Calu3 (cell line): ENCODE data around the gene CHPF. TPM values are rescaled to one million over a fixed set of nuclear protein-coding genes. Genes with fewer than 3 reads are reported as not detected.

ENCODE experiments used
- BruUV-seq: library from RNA; stranded (reverse); fragments of 400-500 nt; replicated peaks from 2 replicates; lab custom pipeline; 2021; lab: Mats Ljungman, UMichigan
- CTCF ChIA-PET: fragments of 300-600 bp; sonication (Branson Sonifier 250); formaldehyde crosslinking; loops from one replicate; lab custom pipeline; 2022; ENCODE audit warnings: antibody characterized with exemption; lab: Charles Lee
- DNase-seq: peaks from one replicate; pipeline ENCODE4 v3.0.0; 2022
- H3K27ac Mint-ChIP-seq: one replicate; pipeline ENCODE4 v1.8.0; 2022; ENCODE audit warnings: mixed read lengths; ENCODE audit not compliant: unreplicated experiment
- H3K27me3 Mint-ChIP-seq: one replicate; pipeline ENCODE4 v1.8.0; 2022; ENCODE audit warnings: mixed read lengths; ENCODE audit not compliant: unreplicated experiment
- H3K36me3 Mint-ChIP-seq: one replicate; pipeline ENCODE4 v1.8.0; 2022; ENCODE audit warnings: mild to moderate bottlenecking, moderate library complexity, mixed read lengths; ENCODE audit not compliant: insufficient read depth, unreplicated experiment
- H3K4me1 Mint-ChIP-seq: one replicate; pipeline ENCODE4 v1.8.0; 2022; ENCODE audit warnings: mild to moderate bottlenecking, low read depth, mixed read lengths; ENCODE audit not compliant: unreplicated experiment
- H3K4me3 Mint-ChIP-seq: one replicate; pipeline ENCODE4 v1.8.0; 2022; ENCODE audit warnings: mild to moderate bottlenecking, low read depth, moderate library complexity, mixed read lengths; ENCODE audit not compliant: unreplicated experiment
- H3K9me3 Mint-ChIP-seq: one replicate; pipeline ENCODE4 v1.8.0; 2022; ENCODE audit warnings: low read depth, mixed read lengths; ENCODE audit not compliant: unreplicated experiment
- CTCF ChIP-seq: fragments of 200-600 bp; IDR thresholded peaks from one replicate; pipeline ENCODE4 v1.8.0; 2022; ENCODE audit warnings: antibody characterized with exemption; ENCODE audit not compliant: unreplicated experiment
- intact Hi-C: fragments of 100-400 bp; cut with micrococcal nuclease; formaldehyde crosslinking; loops from one replicate; pipeline ENCODE4 v1.10.0; 2022; ENCODE audit not compliant: unreplicated experiment
- total RNA-seq: library from RNA; stranded (reverse); gene quantifications from 2 replicates; pipeline ENCODE4 v1.2.3, GENCODE V29; 2022

Gene CHPF
- total RNA-seq, 1 experiment from 2014 or later: 141 TPM

GRCh38 chr2:219520079-219520478 is 23.5 kb downstream of the CHPF start:
- CTCF ChIA-PET: interaction anchor here (0.7 to 1.9 kb wide), 10 partner anchors 8 to 132 kb away, joined by 3 to 11 read pairs (median 3); partner anchors contain the start of genes DNPEP and GMPPA
- Mint-ChIP-seq H3K4me1 (peaks cover 14% of the 10 kb centered on the region), H3K36me3 (no peaks in the 10 kb centered on the region), H3K27ac (no peak overlapping the region), H3K4me3 (no peak overlapping the region), H3K27me3 (peaks cover 77% of the 10 kb centered on the region), H3K9me3 (no peaks in the 10 kb centered on the region)
- DNase-seq: no peak
- intact Hi-C loops: loop anchor here (5.0 kb wide), 1 partner anchor 43 kb away; no protein-coding TSS in a partner anchor
- BruUV-seq: no TSS peak
- TF ChIP-seq CTCF: no peak

- DNase-seq: no peak
- CTCF ChIA-PET: interaction anchor here (1.1 to 1.7 kb wide), 4 partner anchors 10 to 24 kb away, joined by 3 to 9 read pairs (median 5); partner anchors contain the start of gene GMPPA
- Mint-ChIP-seq H3K27ac (no peak overlapping the region), H3K9me3 (no peaks in the 10 kb centered on the region), H3K27me3 (peaks cover 82% of the 10 kb centered on the region), H3K36me3 (no peaks in the 10 kb centered on the region), H3K4me3 (no peak overlapping the region), H3K4me1 (peaks cover 15% of the 10 kb centered on the region)
- BruUV-seq: no TSS peak
- intact Hi-C loops: no loop called here
- no peak for TF ChIP-seq CTCF
These were observed 24.1 kb downstream of the CHPF start for GRCh38 chr2:219519526-219519916.

- intact Hi-C loops: no loop called here
- CTCF ChIA-PET: interaction anchor here (1.2 to 1.7 kb wide), 2 partner anchors 20 to 23 kb away, joined by 3 to 9 read pairs; partner anchors contain the start of gene GMPPA
- Mint-ChIP-seq H3K27ac (no peak overlapping the region), H3K4me1 (peaks cover 29% of the 10 kb centered on the region), H3K4me3 (no peak overlapping the region), H3K27me3 (peaks cover 96% of the 10 kb centered on the region), H3K9me3 (no peaks in the 10 kb centered on the region), H3K36me3 (peaks cover 8% of the 10 kb centered on the region)
- TF ChIP-seq CTCF: no peak
- no TSS peak for BruUV-seq
- no peak for DNase-seq
These were observed 25.4 kb downstream of the CHPF start for GRCh38 chr2:219517954-219518778.

- no peaks in the 10 kb centered on the region for H3K9me3 Mint-ChIP-seq
- no peak for TF ChIP-seq CTCF
- H3K36me3 Mint-ChIP-seq: peaks cover 9% of the 10 kb centered on the region
- no TSS peak for BruUV-seq
- DNase-seq: no peak
- H3K4me3 Mint-ChIP-seq: no peak overlapping the region
- intact Hi-C loops: no loop called here
- H3K27me3 Mint-ChIP-seq: peaks cover 100% of the 10 kb centered on the region
- no peak overlapping the region for H3K27ac Mint-ChIP-seq
- CTCF ChIA-PET: interaction anchor here (0.5 kb wide), 1 partner anchor 84 kb away, joined by 3 read pairs; no protein-coding TSS in a partner anchor
- peaks cover 27% of the 10 kb centered on the region for H3K4me1 Mint-ChIP-seq
These were observed 26.7 kb downstream of the CHPF start for GRCh38 chr2:219516888-219517287.
